ENCODE measurements around the gene CDC45.

CDC45 gene

GRCh38 chr22:19492504-19493174, 12.9 kb downstream of the CDC45 start:
- DNase-seq (ENCODE audit: insufficient read length, low spot score) (no peak), FAIRE-seq (no peak)
- no peak for TF ChIP-seq CTCF (IDR thresholded peaks at IDR 0.05; ENCODE audit: insufficient read depth, missing control alignments)

GRCh38 chr22:19494001-19494560, 14.4 kb downstream of the CDC45 start:
- no peak for DNase-seq (ENCODE audit: insufficient read length, low spot score)
- FAIRE-seq: no peak
- no peak for TF ChIP-seq CTCF (IDR thresholded peaks at IDR 0.05; ENCODE audit: insufficient read depth, missing control alignments)

GRCh38 chr22:19494676-19495173, 15.0 kb downstream of the CDC45 start:
- FAIRE-seq (no peak), DNase-seq (ENCODE audit: insufficient read length, low spot score) (no peak)
- TF ChIP-seq CTCF (IDR thresholded peaks at IDR 0.05; ENCODE audit: insufficient read depth, missing control alignments): no peak

GRCh38 chr22:19495562-19496323, 16.0 kb downstream of the CDC45 start:
- FAIRE-seq: no peak

GRCh38 chr22:19496324-19496630, 16.6 kb downstream of the CDC45 start:
- no peak for FAIRE-seq

More at GRCh38 chr22:19495562-19496323, 16.0 kb downstream of the CDC45 start:
- no peak for DNase-seq (ENCODE audit: insufficient read length, low spot score)
- TF ChIP-seq CTCF (IDR thresholded peaks at IDR 0.05; ENCODE audit: insufficient read depth, missing control alignments): no peak

DNA sequence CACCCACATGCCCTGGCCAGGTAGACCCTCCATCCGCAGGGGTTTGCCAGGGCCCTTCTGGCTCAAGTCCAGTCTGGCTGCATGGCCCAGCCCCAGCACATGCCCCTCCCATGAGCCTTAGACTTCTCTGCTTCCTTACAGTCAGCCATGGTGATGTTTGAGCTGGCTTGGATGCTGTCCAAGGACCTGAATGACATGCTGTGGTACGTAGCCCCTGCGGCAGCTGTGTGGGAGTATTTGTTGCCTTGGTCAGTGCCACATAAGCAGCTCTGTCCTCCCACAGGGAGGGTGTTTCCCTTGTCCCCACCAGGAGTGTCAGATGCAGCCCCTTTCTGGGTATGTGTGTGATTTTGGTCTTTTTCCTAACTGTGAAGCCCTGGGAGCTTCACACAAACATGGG, 17.5 kb downstream of the CDC45 start:
- FAIRE-seq (no peak), DNase-seq (ENCODE audit: insufficient read length, low spot score) (no peak)
- TF ChIP-seq CTCF (IDR thresholded peaks at IDR 0.05; ENCODE audit: insufficient read depth, missing control alignments): no peak

More at GRCh38 chr22:19496324-19496630, 16.6 kb downstream of the CDC45 start:
- no peak for DNase-seq (ENCODE audit: insufficient read length, low spot score)
- TF ChIP-seq CTCF (IDR thresholded peaks at IDR 0.05; ENCODE audit: insufficient read depth, missing control alignments): no peak
